HepG2 (cell line): ENCODE measurements around the gene C2orf80. TPM values are rescaled to one million over a fixed set of nuclear protein-coding genes. Genes with fewer than 3 reads are reported as not detected.

Source experiments
- AHR ChIP-seq: IDR thresholded peaks from 2 replicates; pipeline ENCODE4 v1.6.1; 2018; ENCODE audit warnings: missing genetic modification reagents, missing compliant biosample characterization
- BHLHE40 ChIP-seq: IDR thresholded peaks from 2 replicates; pipeline ENCODE4 v1.6.1; 2011; ENCODE audit warnings: low read length, improper control_type of control experiment
- BRD4 ChIP-seq: sonication (generic); formaldehyde crosslinking; IDR thresholded peaks from 2 replicates; pipeline ENCODE4 v1.4.0; 2020; ENCODE audit warnings: missing genetic modification reagents
- CAMTA2 ChIP-seq: sonication (generic); formaldehyde crosslinking; IDR thresholded peaks from 2 replicates; pipeline ENCODE4 v1.4.0; 2020; ENCODE audit warnings: mild to moderate bottlenecking, missing genetic modification reagents, borderline replicate concordance
- FIP1L1 ChIP-seq: fragments of 200-400 bp; formaldehyde crosslinking; IDR thresholded peaks from 2 replicates; pipeline ENCODE4 v1.6.1; 2018; ENCODE audit warnings: low read depth, mild to moderate bottlenecking, low read length, moderate library complexity, borderline replicate concordance; ENCODE audit not compliant: insufficient read depth
- GMEB2 ChIP-seq: IDR thresholded peaks from 2 replicates; pipeline ENCODE4 v1.6.1; 2016; ENCODE audit warnings: missing biosample characterization, missing genetic modification reagents, low read depth
- HDAC1 ChIP-seq: sonication (generic); formaldehyde crosslinking; IDR thresholded peaks from 2 replicates; pipeline ENCODE4 v1.5.1; 2020; ENCODE audit warnings: mild to moderate bottlenecking, missing genetic modification reagents
- HOXA9 ChIP-seq: sonication (generic); formaldehyde crosslinking; IDR thresholded peaks from 2 replicates; pipeline ENCODE4 v1.8.1; 2022; ENCODE audit warnings: missing genetic modification reagents, mild to moderate bottlenecking, moderate library complexity, borderline replicate concordance
- POLR2G ChIP-seq: fragments of 200-400 bp; formaldehyde crosslinking; IDR thresholded peaks from 2 replicates; pipeline ENCODE4 v1.6.1; 2018; ENCODE audit warnings: mild to moderate bottlenecking, low read depth, low read length, moderate library complexity
- SMARCC2 ChIP-seq: fragments of 450-650 bp; IDR thresholded peaks from 2 replicates; pipeline ENCODE4 v1.6.1; 2017; ENCODE audit warnings: antibody characterized with exemption, mild to moderate bottlenecking
- SOX13 ChIP-seq, 3 experiments: fragments of 450-650 bp in 1 of 3; sonication (generic) in 1 of 3; formaldehyde crosslinking in 1 of 3; IDR thresholded peaks in 2 of 3; conservative IDR thresholded peaks in 1 of 3; 2 replicates each; pipeline versions ENCODE4 v1.5.0 to v1.6.1; 2016 to 2020; ENCODE audit warnings: antibody characterized with exemption in 1 of 3, mild to moderate bottlenecking in 1 of 3, missing compliant biosample characterization in 1 of 3, missing genetic modification reagents in 1 of 3, moderate library complexity in 1 of 3
- SOX5 ChIP-seq: IDR thresholded peaks from 2 replicates; pipeline ENCODE4 v1.6.1; 2016; ENCODE audit warnings: borderline replicate concordance
- TSC22D2 ChIP-seq: sonication (generic); formaldehyde crosslinking; IDR thresholded peaks from 2 replicates; pipeline ENCODE4 v1.5.1; 2020; ENCODE audit warnings: missing genetic modification reagents, mild to moderate bottlenecking, borderline replicate concordance
- ZBTB21 ChIP-seq: sonication (generic); formaldehyde crosslinking; IDR thresholded peaks from 2 replicates; pipeline ENCODE4 v1.4.0; 2020; ENCODE audit warnings: missing genetic modification reagents
- ZNF30 ChIP-seq: sonication (generic); formaldehyde crosslinking; IDR thresholded peaks from 2 replicates; pipeline ENCODE4 v1.5.0; 2020; ENCODE audit warnings: mild to moderate bottlenecking, missing genetic modification reagents
- ZNF431 ChIP-seq: sonication (generic); formaldehyde crosslinking; IDR thresholded peaks from 2 replicates; pipeline ENCODE4 v1.9.0; 2022; ENCODE audit warnings: missing genetic modification reagents, low read depth, mild to moderate bottlenecking, borderline replicate concordance
- ZNF7 ChIP-seq: IDR thresholded peaks from 2 replicates; pipeline ENCODE4 v1.6.1; 2016; ENCODE audit warnings: missing biosample characterization, missing genetic modification reagents
- ZNF788 ChIP-seq: sonication (generic); formaldehyde crosslinking; IDR thresholded peaks from 2 replicates; pipeline ENCODE4 v1.5.0; 2020; ENCODE audit warnings: mild to moderate bottlenecking, missing genetic modification reagents, borderline replicate concordance
- ZUFSP ChIP-seq: sonication (generic); formaldehyde crosslinking; IDR thresholded peaks from 2 replicates; pipeline ENCODE4 v1.9.0; 2021; ENCODE audit warnings: missing genetic modification reagents, mild to moderate bottlenecking, borderline replicate concordance
- ZZZ3 ChIP-seq: sonication (generic); formaldehyde crosslinking; IDR thresholded peaks from 2 replicates; pipeline ENCODE4 v1.4.0; 2020; ENCODE audit warnings: missing genetic modification reagents, mild to moderate bottlenecking, borderline replicate concordance
- polyA plus RNA-seq, 8 experiments: library from polyadenylated mRNA; depleted of rRNA in 3 of 8; stranded (reverse) in 7 of 8; unstranded in 1 of 8; fragments of >200 nt; fragmentation: Illumina TruSeq in 4 of 8; extraction: Trizol in 4 of 8; gene quantifications; 2 replicates each; pipeline versions ENCODE4 v1.2.1 to v1.2.3, GENCODE V29; 2011 to 2016; ENCODE audit warnings: low read depth in 4 of 8, missing spikeins in 1 of 8, mixed read lengths in 1 of 8; ENCODE audit not compliant: insufficient read depth in 1 of 8
- total RNA-seq, 5 experiments: library from RNA; depleted of rRNA; stranded (reverse); fragments of >200 nt; fragmentation: Illumina TruSeq; extraction: Trizol; gene quantifications; 2 replicates each; pipeline ENCODE4 v1.2.3, GENCODE V29; 2016; ENCODE audit warnings: low read depth in 1 of 5
- TF ChIP-seq, protein P1 (sequence below): sonication (generic); formaldehyde crosslinking; IDR thresholded peaks from 2 replicates; pipeline ENCODE4 v1.4.0; 2020; ENCODE audit warnings: low read depth, mild to moderate bottlenecking, missing genetic modification reagents

Gene C2orf80
- total and polyA plus RNA-seq, 2 of the 13 experiments (the other 11 are each of a cell fraction or from before 2014, with no cell fraction given) = not detected

GRCh38 chr2:208142925-208143799 is 46.7 kb downstream of the C2orf80 start (continued):
- TF ChIP-seq ZZZ3 = no peak
- TF ChIP-seq ZNF7 (CRISPR knock-in tag) = no peak
- TF ChIP-seq AHR (CRISPR knock-in tag) = no peak
- no peak for TF ChIP-seq ZNF30 (CRISPR knock-in tag)
- no peak for TF ChIP-seq TSC22D2 (CRISPR knock-in tag)
- no peak for TF ChIP-seq CAMTA2 (CRISPR knock-in tag)
- TF ChIP-seq ZNF431 = no peak
- TF ChIP-seq HDAC1 = peak; percentile 42; the same call in 1 of the 2 replicates
- TF ChIP-seq, protein P1, sequence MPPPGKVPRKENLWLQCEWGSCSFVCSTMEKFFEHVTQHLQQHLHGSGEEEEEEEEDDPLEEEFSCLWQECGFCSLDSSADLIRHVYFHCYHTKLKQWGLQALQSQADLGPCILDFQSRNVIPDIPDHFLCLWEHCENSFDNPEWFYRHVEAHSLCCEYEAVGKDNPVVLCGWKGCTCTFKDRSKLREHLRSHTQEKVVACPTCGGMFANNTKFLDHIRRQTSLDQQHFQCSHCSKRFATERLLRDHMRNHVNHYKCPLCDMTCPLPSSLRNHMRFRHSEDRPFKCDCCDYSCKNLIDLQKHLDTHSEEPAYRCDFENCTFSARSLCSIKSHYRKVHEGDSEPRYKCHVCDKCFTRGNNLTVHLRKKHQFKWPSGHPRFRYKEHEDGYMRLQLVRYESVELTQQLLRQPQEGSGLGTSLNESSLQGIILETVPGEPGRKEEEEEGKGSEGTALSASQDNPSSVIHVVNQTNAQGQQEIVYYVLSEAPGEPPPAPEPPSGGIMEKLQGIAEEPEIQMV (CRISPR knock-in tag) = no peak
- TF ChIP-seq POLR2G = no peak
- TF ChIP-seq ZNF788 = no peak; the same call in 1 of the 2 replicates
- no peak for TF ChIP-seq BHLHE40
- TF ChIP-seq SOX13 (IDR thresholded peaks at IDR 0.05) = peak; percentile 97
- TF ChIP-seq SOX13 (CRISPR knock-in tag; conservative IDR thresholded peaks at IDR 0.05 in 1 of 2, IDR thresholded peaks at IDR 0.05 in 1 of 2) = peak in 1 of 2 experiments; percentile 99; a peak in 2 of 4 replicates
- no peak for TF ChIP-seq ZBTB21 (CRISPR knock-in tag)
- no peak for TF ChIP-seq ZUFSP
- TF ChIP-seq GMEB2 = no peak
- TF ChIP-seq SMARCC2 = no peak
- no peak for TF ChIP-seq BRD4
- TF ChIP-seq HOXA9 (CRISPR knock-in tag) = no peak
- peak; percentile 99 for TF ChIP-seq SOX5 (CRISPR knock-in tag)
- no peak for TF ChIP-seq FIP1L1
